Measurements from ENCODE around the gene CHRNG.

DNA sequence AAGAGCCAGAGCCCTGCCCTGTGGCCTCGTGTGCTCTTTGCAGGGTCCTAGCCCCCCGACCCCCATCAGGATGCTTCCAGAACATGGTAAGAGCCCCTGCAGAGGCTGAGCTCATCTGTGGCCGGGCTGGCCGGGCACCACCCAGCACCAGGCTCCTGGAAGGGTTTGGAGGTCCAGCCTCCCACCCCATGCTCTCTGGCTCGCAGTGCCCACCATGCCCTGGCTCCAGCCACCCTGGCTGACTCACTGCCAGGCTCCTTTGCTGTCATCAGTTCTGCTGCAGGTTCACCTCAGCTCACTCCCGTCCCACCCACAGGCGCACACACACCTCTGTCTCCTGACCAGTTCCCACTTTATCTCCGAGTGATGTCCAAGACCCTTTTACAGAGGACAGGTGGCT, 48.5 kb downstream of the CHRNG start:
- TF ChIP-seq, protein P1, sequence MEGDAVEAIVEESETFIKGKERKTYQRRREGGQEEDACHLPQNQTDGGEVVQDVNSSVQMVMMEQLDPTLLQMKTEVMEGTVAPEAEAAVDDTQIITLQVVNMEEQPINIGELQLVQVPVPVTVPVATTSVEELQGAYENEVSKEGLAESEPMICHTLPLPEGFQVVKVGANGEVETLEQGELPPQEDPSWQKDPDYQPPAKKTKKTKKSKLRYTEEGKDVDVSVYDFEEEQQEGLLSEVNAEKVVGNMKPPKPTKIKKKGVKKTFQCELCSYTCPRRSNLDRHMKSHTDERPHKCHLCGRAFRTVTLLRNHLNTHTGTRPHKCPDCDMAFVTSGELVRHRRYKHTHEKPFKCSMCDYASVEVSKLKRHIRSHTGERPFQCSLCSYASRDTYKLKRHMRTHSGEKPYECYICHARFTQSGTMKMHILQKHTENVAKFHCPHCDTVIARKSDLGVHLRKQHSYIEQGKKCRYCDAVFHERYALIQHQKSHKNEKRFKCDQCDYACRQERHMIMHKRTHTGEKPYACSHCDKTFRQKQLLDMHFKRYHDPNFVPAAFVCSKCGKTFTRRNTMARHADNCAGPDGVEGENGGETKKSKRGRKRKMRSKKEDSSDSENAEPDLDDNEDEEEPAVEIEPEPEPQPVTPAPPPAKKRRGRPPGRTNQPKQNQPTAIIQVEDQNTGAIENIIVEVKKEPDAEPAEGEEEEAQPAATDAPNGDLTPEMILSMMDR (IDR thresholded peaks at IDR 0.05 in 4 of 5, conservative IDR thresholded peaks at IDR 0.05 in 1 of 5) = no peak
- no peak for TF ChIP-seq POLR2A (IDR thresholded peaks at IDR 0.05)

All from gastrocnemius medialis (tissue), 4 donors.